Coronary artery (tissue), 2 donors: Measurements from ENCODE around the gene PITPNM3.

Experiments
- DNase-seq: peaks from one replicate; pipeline ENCODE4 v3.0.0-alpha.2; 2017; ENCODE audit warnings: low spot score
- H3K27ac ChIP-seq, 2 donors: fragments of 200-600 bp; sonication (generic); one replicate each; pipeline ENCODE4 v1.5.1; 2016 to 2019
- H3K4me3 ChIP-seq: fragments of 200-600 bp; sonication (generic); 2 replicates; pipeline ENCODE4 v1.5.1; 2016; ENCODE audit warnings: mild to moderate bottlenecking, moderate library complexity
- TF ChIP-seq, protein P1 (sequence below): fragments of 200-600 bp; sonication (generic); IDR thresholded peaks from one replicate; pipeline ENCODE4 v1.5.1; 2019; ENCODE audit warnings: antibody characterized with exemption

Gene PITPNM3

DNA sequence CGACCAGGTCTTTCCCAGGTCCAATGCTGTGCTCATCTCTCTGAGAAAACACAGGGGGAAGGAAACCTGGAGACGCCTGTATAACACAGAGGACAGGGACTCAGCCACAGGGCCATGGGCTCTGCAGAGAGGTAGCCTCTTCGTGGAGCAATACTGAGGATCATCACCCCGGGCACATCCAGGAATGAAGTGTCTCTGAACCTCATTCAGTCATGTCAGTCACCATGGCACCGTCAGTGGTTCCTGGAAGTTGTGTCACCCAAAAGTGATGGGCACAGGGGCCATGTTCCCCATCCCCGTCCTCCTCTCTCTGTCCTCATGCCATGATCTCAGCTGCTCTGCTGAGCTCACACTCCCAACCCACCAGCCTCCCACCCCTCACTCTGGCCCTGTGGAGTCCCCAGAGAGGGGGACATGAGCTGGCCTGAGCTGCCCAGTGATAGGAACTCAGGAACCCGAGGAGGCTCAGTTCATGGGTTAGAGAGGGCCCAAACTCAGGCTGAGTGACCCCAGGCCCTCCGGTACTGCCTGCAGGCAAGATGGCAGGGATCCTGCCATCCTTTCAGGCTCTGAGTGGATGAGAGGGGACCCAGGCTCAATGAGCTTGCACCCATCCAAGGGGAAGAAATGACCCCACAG lies 53.4 kb downstream of the PITPNM3 start:
- peak; percentile 41 for DNase-seq
- H3K27ac ChIP-seq = no peak overlapping the region
- no peak overlapping the region for H3K4me3 ChIP-seq
- TF ChIP-seq, protein P1, sequence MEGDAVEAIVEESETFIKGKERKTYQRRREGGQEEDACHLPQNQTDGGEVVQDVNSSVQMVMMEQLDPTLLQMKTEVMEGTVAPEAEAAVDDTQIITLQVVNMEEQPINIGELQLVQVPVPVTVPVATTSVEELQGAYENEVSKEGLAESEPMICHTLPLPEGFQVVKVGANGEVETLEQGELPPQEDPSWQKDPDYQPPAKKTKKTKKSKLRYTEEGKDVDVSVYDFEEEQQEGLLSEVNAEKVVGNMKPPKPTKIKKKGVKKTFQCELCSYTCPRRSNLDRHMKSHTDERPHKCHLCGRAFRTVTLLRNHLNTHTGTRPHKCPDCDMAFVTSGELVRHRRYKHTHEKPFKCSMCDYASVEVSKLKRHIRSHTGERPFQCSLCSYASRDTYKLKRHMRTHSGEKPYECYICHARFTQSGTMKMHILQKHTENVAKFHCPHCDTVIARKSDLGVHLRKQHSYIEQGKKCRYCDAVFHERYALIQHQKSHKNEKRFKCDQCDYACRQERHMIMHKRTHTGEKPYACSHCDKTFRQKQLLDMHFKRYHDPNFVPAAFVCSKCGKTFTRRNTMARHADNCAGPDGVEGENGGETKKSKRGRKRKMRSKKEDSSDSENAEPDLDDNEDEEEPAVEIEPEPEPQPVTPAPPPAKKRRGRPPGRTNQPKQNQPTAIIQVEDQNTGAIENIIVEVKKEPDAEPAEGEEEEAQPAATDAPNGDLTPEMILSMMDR = no peak

DNA sequence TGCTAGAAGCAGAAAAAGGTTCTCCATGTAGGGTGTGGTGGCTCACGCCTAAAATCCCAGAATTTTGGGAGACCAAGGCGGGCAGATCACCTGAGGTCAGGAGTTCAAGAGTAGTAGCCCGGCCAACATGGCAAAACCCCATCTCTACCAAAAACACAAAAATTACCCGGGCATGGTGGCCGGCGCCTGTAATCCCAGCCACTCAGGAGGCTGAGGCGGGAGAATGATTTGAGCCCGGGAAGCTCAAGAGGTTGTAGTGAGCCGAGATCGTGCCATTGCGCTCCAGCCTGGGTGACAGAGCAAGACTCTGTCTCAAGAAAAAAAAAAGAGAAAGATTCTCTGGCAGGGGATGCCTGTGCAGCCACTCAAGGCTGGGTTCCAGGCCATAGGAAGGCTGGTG lies 54.2 kb downstream of the PITPNM3 start:
- no peak for DNase-seq
- H3K27ac ChIP-seq = no peak overlapping the region
- TF ChIP-seq, protein P1 = no peak
- H3K4me3 ChIP-seq = no peak overlapping the region

DNA sequence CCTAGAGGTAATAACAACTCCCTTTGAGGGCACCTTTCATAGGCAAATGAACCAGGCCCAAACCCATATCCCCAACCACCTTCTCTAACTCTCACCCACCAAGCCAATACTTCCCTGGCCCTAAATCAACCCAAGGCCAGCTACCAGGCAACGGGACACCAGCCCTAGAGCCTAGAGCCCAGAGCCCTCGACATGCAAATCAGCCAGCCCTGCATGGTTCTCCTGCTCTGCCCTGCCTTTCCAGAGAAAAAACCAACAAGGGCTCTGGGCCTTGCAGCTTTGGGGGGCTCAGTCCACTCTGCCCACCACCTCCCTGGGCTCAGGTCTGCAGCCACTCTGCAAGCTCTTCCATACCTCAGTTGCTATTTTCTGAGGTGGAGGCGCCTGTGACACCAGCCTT lies 55.0 kb downstream of the PITPNM3 start:
- TF ChIP-seq, protein P1 = no peak
- DNase-seq = peak; percentile 65
- Histone ChIP-seq H3K27ac (no peak overlapping the region), H3K4me3 (no peak overlapping the region)

DNA sequence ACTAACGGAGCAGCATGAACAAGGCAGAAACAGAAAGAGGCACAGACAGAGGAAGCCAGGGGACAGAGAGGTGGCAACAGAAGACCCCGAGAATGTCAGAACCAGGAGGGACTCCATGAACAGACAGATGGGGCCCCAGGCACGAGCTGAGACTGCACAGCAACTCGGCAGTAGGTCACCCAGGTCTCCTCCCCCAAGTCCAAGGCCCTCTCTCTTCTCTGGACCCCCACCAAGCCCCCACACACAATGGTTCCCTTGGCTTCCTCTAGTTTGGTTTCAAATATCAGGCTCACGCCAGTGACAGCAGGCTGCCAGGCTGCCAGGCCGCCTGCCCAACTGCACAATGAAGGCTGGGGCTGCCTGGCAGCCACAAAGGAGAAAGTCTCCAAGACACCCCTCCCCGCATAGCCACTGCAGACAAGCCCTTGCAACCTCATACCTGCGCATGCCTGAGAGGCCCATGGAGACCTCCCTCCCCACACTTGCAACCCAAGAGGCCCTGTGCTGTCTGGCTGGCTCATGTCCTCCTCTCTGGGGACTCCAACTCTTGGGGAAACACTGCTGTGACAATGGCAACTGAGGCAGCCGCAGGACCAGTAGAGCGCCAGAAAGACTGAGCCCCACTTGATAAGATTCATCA lies 57.3 kb downstream of the PITPNM3 start:
- TF ChIP-seq, protein P1 = no peak
- H3K27ac ChIP-seq = no peak overlapping the region
- DNase-seq = peak; percentile 58
- H3K4me3 ChIP-seq = no peak overlapping the region

DNA sequence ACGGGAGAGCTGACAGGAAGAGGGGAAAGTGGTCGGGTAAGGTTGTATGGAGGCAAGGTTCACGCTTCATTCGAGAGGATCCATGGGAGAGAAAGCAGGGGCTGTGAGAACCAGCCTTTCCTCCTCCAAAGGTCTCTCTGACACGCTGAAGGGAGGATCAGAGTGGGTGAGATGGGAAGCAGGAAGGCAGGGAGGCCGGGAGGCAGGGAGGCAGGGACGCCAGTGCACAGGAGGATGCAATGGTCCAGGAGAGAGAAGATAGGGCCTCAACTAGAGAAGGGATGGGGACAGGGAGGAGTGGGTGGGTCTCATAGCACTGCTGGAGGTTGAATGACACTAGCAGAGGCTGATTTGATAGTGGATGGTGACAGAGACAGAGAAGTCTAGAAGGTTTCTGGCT lies 58.0 kb downstream of the PITPNM3 start:
- H3K4me3 ChIP-seq = no peak overlapping the region
- DNase-seq = peak; percentile 45

DNA sequence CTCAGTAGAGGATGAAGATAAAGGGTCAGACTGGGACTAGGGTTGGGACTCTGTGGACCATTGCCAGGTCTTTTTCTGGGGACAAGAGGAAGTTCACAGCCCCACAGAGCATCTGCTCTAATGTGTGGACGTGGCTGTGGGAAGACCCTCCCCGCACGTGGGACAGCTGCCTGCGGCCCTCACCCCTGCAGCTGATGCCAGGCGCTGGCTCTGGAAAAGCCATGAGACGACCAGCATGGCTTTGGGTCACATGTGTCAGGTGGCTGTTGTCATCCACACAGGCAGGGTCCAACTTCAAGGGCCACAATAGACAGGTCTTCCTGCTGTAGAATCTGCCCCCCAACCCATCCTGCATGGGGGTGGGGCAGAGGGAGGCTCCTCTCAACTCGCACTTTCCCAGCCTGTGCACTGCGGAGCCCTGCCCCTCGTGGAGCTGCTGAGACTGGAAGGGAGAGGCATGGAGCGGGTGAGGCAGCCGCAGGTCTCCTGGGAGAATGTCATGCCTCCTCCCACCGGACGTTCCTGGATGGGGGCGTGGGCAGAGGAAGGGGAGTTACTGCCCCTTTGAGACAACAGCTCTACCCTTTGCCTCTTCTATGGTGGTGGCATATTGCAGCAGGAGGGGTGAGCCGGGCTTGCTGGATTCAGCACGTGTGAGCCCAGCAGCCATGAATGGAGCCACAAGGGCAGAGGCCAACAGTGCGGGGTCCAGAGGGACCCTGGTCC lies 58.7 kb downstream of the PITPNM3 start:
- TF ChIP-seq, protein P1 = no peak
- DNase-seq = peak; percentile 60
- Histone ChIP-seq H3K27ac (no peak overlapping the region), H3K4me3 (no peak overlapping the region)

More for the DNA sequence above, 58.0 kb downstream of the PITPNM3 start:
- TF ChIP-seq, protein P1 = no peak
- H3K27ac ChIP-seq = no peak overlapping the region
